Nephron (organoid): ENCODE measurements around the gene ABCA13.

Source experiments
- H3K27ac Mint-ChIP-seq, 3 experiments: 2 replicates each; pipeline ENCODE4 v1.8.0; 2020; ENCODE audit warnings: mixed read lengths in 3 of 3, mild to moderate bottlenecking in 2 of 3, moderate library complexity in 1 of 3
- H3K27me3 Mint-ChIP-seq: 2 replicates; pipeline ENCODE4 v1.8.0; 2021; ENCODE audit warnings: low read depth, mild to moderate bottlenecking, moderate library complexity, mixed read lengths
- H3K36me3 Mint-ChIP-seq: 2 replicates; pipeline ENCODE4 v1.8.0; 2020; ENCODE audit warnings: low read depth, mixed read lengths
- H3K4me1 Mint-ChIP-seq: 2 replicates; pipeline ENCODE4 v1.8.0; 2020; ENCODE audit warnings: mixed read lengths
- H3K4me3 Mint-ChIP-seq, 3 experiments: 2 replicates each; pipeline ENCODE4 v1.8.0; 2020; ENCODE audit warnings: mild to moderate bottlenecking in 3 of 3, mixed read lengths in 3 of 3, moderate library complexity in 2 of 3
- H3K9me3 Mint-ChIP-seq: 2 replicates; pipeline ENCODE4 v1.8.0; 2020; ENCODE audit warnings: mixed read lengths
- TF ChIP-seq, protein P1 (sequence below), 3 experiments: fragments of 200-600 bp; sonication (generic); IDR thresholded peaks; one replicate each; pipeline ENCODE4 v1.5.0; 2021; ENCODE audit warnings: antibody characterized with exemption in 3 of 3; ENCODE audit not compliant: unreplicated experiment in 3 of 3

The ABCA13 gene

GRCh38 chr7:48209004-48209600, 37.8 kb downstream of the ABCA13 start:
- H3K4me3 Mint-ChIP-seq, result no peak overlapping the region
- H3K36me3 Mint-ChIP-seq, result no peaks in the 10 kb centered on the region
- H3K27ac Mint-ChIP-seq, result no peak overlapping the region
- H3K27me3 Mint-ChIP-seq, result no peaks in the 10 kb centered on the region
- TF ChIP-seq, protein P1, sequence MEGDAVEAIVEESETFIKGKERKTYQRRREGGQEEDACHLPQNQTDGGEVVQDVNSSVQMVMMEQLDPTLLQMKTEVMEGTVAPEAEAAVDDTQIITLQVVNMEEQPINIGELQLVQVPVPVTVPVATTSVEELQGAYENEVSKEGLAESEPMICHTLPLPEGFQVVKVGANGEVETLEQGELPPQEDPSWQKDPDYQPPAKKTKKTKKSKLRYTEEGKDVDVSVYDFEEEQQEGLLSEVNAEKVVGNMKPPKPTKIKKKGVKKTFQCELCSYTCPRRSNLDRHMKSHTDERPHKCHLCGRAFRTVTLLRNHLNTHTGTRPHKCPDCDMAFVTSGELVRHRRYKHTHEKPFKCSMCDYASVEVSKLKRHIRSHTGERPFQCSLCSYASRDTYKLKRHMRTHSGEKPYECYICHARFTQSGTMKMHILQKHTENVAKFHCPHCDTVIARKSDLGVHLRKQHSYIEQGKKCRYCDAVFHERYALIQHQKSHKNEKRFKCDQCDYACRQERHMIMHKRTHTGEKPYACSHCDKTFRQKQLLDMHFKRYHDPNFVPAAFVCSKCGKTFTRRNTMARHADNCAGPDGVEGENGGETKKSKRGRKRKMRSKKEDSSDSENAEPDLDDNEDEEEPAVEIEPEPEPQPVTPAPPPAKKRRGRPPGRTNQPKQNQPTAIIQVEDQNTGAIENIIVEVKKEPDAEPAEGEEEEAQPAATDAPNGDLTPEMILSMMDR (IDR thresholded peaks at IDR 0.05; ENCODE audit: unreplicated experiment in 3 of 3), result no peak
- H3K9me3 Mint-ChIP-seq, result peaks cover 15% of the 10 kb centered on the region
- no peaks in the 10 kb centered on the region for H3K4me1 Mint-ChIP-seq

DNA sequence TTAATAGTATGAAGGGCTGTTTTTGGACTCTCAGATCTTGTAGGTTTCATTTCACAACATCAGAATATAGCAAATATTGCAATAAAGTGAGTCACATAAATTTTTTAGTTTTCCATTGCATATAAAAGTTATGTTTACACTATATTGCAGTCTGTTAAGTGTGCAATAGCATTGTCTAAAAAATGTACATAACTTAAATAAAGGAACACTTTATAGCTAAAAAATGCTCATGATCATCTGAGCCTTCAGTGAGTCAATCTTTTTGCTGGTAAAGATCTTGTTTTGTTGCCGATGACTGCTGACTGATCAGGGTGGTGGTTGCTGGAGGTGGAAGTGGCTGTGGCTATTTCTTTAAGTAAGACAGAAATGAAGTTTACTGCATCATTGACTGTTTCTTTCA, 42.0 kb downstream of the ABCA13 start:
- no peaks in the 10 kb centered on the region for H3K4me1 Mint-ChIP-seq
- no peak overlapping the region for H3K27ac Mint-ChIP-seq
- no peak overlapping the region for H3K4me3 Mint-ChIP-seq
- no peaks in the 10 kb centered on the region for H3K27me3 Mint-ChIP-seq
- H3K9me3 Mint-ChIP-seq, result peaks cover 24% of the 10 kb centered on the region
- TF ChIP-seq, protein P1 (IDR thresholded peaks at IDR 0.05; ENCODE audit: unreplicated experiment in 3 of 3), result no peak
- H3K36me3 Mint-ChIP-seq, result no peaks in the 10 kb centered on the region

DNA sequence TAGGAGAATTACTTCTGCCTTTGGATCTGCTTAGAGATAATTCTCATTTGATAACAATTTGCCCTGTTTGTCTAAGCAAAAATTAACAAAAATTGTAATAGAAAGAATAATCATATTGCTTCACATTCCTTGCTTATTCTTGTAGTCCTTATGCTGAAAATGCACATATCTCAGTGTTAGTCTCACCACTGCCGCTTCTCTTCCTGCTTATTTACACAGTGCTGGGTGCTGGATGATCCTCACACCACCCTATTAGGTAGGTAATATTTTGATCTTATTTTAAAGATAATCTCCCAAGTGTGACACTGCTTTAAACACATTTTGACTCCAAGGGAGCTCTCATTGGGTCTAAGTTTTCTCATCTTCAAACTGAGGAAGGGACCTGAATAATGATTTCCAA, 46.0 kb downstream of the ABCA13 start:
- Mint-ChIP-seq H3K27me3 (no peaks in the 10 kb centered on the region), H3K36me3 (no peaks in the 10 kb centered on the region)
- TF ChIP-seq, protein P1 (IDR thresholded peaks at IDR 0.05; ENCODE audit: unreplicated experiment in 3 of 3), result no peak

DNA sequence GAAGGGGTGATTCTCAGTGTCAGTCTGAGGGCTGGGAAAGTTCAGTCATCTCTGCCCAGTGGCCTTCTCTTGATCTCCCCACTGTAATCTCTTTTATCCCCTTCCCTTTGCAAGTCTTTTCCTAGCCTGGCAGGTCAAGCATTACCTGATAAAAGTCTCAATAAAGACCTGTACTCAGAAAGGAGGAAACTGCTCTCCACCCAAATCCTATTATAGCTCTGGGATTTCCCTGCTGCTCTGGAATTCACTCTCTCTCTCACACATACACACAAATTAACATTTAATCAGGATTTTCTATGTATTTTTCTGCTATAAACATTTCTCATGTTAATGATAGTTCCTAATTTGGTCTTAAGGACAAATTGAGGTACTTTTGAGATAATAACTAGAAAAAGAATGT, 46.5 kb downstream of the ABCA13 start:
- Mint-ChIP-seq H3K4me3 (no peak overlapping the region), H3K27me3 (no peaks in the 10 kb centered on the region), H3K9me3 (peaks cover 12% of the 10 kb centered on the region), H3K4me1 (no peaks in the 10 kb centered on the region), H3K27ac (no peak overlapping the region), H3K36me3 (no peaks in the 10 kb centered on the region)
- TF ChIP-seq, protein P1 (IDR thresholded peaks at IDR 0.05; ENCODE audit: unreplicated experiment in 3 of 3), result no peak

More for the DNA sequence above, 46.0 kb downstream of the ABCA13 start:
- no peaks in the 10 kb centered on the region for H3K4me1 Mint-ChIP-seq
- H3K4me3 Mint-ChIP-seq, result no peak overlapping the region
- H3K9me3 Mint-ChIP-seq, result peaks cover 15% of the 10 kb centered on the region
- no peak overlapping the region for H3K27ac Mint-ChIP-seq

DNA sequence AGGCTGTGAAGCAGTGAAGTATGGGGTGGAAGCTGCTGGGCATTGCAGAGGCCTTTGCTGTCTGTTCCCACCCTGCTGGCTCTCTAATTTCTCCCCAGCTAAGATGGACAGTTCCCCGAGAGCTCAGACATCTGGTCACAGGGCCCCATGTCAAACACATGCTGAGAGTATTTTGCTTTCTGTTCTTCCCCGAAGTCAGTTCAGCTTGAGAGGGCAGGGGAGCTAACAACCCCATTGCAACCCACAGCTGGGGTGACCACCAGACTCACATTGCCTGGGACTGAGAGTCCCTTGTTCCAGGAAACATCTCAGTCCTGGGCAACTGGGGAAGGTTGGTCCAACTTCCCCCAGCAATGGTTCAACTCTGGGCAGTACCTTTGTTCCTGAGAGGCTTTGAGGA, 52.8 kb downstream of the ABCA13 start:
- Mint-ChIP-seq H3K36me3 (no peaks in the 10 kb centered on the region), H3K4me3 (no peak overlapping the region), H3K4me1 (no peaks in the 10 kb centered on the region), H3K9me3 (peaks cover 3% of the 10 kb centered on the region), H3K27me3 (peaks cover 3% of the 10 kb centered on the region), H3K27ac (no peak overlapping the region)
- TF ChIP-seq, protein P1 (IDR thresholded peaks at IDR 0.05; ENCODE audit: unreplicated experiment in 3 of 3), result no peak

DNA sequence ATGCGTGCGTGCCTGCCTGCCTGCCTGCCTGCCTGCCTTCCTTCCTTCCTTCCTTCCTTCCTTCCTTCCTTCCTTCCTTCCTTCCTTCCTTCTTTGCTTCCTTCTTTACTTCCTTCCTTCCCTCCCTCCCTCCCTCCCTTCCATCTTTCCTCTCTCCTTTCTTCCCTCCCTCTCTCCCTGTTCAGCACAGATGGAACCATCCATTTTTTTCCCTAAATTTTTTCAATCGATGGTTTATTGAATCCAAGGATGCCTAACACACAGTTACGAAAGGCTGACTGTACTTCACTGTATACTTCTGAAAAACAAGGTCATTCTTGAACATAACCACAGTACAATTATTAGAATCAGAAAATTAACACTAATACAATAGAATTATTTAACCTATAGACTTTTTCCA, 53.8 kb downstream of the ABCA13 start:
- TF ChIP-seq, protein P1 (IDR thresholded peaks at IDR 0.05; ENCODE audit: unreplicated experiment in 3 of 3), result no peak
- Mint-ChIP-seq H3K27me3 (peaks cover 3% of the 10 kb centered on the region), H3K4me3 (no peak overlapping the region), H3K36me3 (no peaks in the 10 kb centered on the region), H3K9me3 (peaks cover 3% of the 10 kb centered on the region), H3K27ac (no peak overlapping the region), H3K4me1 (no peaks in the 10 kb centered on the region)
